CD4-positive, alpha-beta T cell (primary cell): ENCODE measurements around the gene PAQR8. TPM values are rescaled to one million over a fixed set of nuclear protein-coding genes. Genes with fewer than 3 reads are reported as not detected.
A peak's percentile ranks its signal among the peaks of the same experiment; 100 is the strongest.

ENCODE experiments used
- ATAC-seq: fragments of 200-7000 bp; cut with Tn5 transposase; one replicate; pipeline ENCODE4 v1.10.0; 2022; ENCODE audit warnings: mild to moderate bottlenecking; ENCODE audit not compliant: poor library complexity
- CTCF ChIA-PET: fragments of 350-600 bp; sonication (Branson Sonifier 250); formaldehyde crosslinking; loops from one replicate; lab custom pipeline; 2021; ENCODE audit warnings: antibody characterized with exemption, inconsistent platforms; lab: Charles Lee
- POLR2A ChIA-PET: fragments of 350-600 bp; sonication (Branson Sonifier 250); formaldehyde crosslinking; loops from one replicate; lab custom pipeline; 2021; ENCODE audit warnings: antibody characterized with exemption, inconsistent platforms; lab: Charles Lee
- DNase-seq, 14 experiments: peaks; one replicate each; pipeline ENCODE4 v3.0.0-alpha.2; 2013 to 2020; ENCODE audit warnings: mixed read lengths in 2 of 14
- H3K27ac ChIP-seq, 2 donors: one replicate each; pipeline versions ENCODE4 v1.5.1 to v1.7.0; 2013; ENCODE audit warnings: low read length in 2 of 2, low read depth in 1 of 2, mild to moderate bottlenecking in 1 of 2
- H3K27me3 ChIP-seq, 2 experiments: 1 replicate in 1 of 2; 2 replicates in 1 of 2; pipeline versions ENCODE4 v1.6.1 to v1.7.0; 2013; ENCODE audit warnings: low read length in 2 of 2, control low read depth in 1 of 2, mild to moderate bottlenecking in 1 of 2, moderate library complexity in 1 of 2; ENCODE audit not compliant: insufficient read depth in 2 of 2, control insufficient read depth in 1 of 2
- H3K36me3 ChIP-seq: one replicate; pipeline ENCODE4 v1.6.1; 2013; ENCODE audit warnings: low read length, control low read depth; ENCODE audit not compliant: insufficient read depth
- H3K4me1 ChIP-seq: one replicate; pipeline ENCODE4 v1.6.1; 2013; ENCODE audit warnings: low read length, control low read depth; ENCODE audit not compliant: insufficient read depth
- H3K4me3 ChIP-seq: one replicate; pipeline ENCODE4 v1.5.1; 2013; ENCODE audit warnings: mild to moderate bottlenecking, low read length, moderate library complexity
- H3K9me3 ChIP-seq, 2 experiments: 1 replicate in 1 of 2; 2 replicates in 1 of 2; pipeline versions ENCODE4 v1.6.1 to v1.7.0; 2013; ENCODE audit warnings: low read length in 2 of 2, mild to moderate bottlenecking in 2 of 2, control low read depth in 1 of 2, moderate library complexity in 1 of 2; ENCODE audit not compliant: control insufficient read depth in 1 of 2, insufficient read depth in 1 of 2
- H3K27ac Mint-ChIP-seq: one replicate; pipeline ENCODE4 v1.8.0; 2020; ENCODE audit warnings: mixed read lengths
- H3K27me3 Mint-ChIP-seq: one replicate; pipeline ENCODE4 v1.8.0; 2021; ENCODE audit warnings: mixed read lengths
- H3K36me3 Mint-ChIP-seq: one replicate; pipeline ENCODE4 v1.8.0; 2021; ENCODE audit warnings: low read depth, mixed read lengths
- H3K4me1 Mint-ChIP-seq: one replicate; pipeline ENCODE4 v1.8.0; 2021; ENCODE audit warnings: low read depth, mixed read lengths
- H3K4me3 Mint-ChIP-seq: one replicate; pipeline ENCODE4 v1.8.0; 2020; ENCODE audit warnings: mild to moderate bottlenecking, mixed read lengths
- H3K9me3 Mint-ChIP-seq: one replicate; pipeline ENCODE4 v1.8.0; 2020; ENCODE audit warnings: mixed read lengths
- intact Hi-C, 2 experiments: fragments of 100-400 bp; cut with DNase I in 1 of 2; cut with micrococcal nuclease in 1 of 2; formaldehyde crosslinking; loops; one replicate each; pipeline versions ENCODE4 v1.15.1 to v1.9.0; 2023 to 2025; cut with DNase I, micrococcal nuclease
- total RNA-seq, 174 experiments: library from RNA in 2 of 174; stranded (reverse) in 2 of 174; gene quantifications; one replicate each; pipeline ENCODE4 v1.2.3 and lab custom pipeline; 2021 to 2026
- TF ChIP-seq, protein P1 (sequence below): fragments of 200-600 bp; IDR thresholded peaks from one replicate; pipeline ENCODE4 v1.8.0; 2022; ENCODE audit warnings: antibody characterized with exemption, mild to moderate bottlenecking

PAQR8 gene
- total RNA-seq, 2 experiments from 2014 or later = 1.8 to 1.9 TPM

DNA sequence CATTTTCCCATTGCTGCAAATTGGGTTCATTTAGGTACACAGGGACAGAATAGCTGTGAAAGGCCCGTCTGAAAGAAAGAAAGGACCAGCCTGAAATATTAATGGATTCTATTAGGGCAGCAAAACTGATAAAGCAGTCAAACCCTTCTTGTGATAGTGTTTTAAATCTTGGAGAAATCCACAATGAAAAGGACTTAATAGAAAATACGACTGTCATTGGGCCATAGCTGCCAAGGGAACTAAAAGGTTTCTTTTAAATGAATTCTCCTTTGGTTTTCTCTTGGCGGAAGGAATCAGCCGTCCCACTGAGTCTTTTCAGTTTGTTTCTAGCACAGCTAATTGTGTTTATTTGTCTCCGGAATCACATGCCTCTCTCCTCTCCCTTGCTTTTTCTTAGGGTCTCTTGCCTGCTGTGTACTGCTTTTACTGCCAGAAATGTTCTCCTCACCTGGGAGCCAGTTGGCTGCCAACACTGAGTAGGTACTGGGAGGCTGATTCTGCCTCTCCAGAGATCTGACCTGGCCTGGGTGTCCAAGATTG is 11.3 kb downstream of the PAQR8 start:
- H3K4me1 Mint-ChIP-seq = peaks cover 90% of the 10 kb centered on the region

DNA sequence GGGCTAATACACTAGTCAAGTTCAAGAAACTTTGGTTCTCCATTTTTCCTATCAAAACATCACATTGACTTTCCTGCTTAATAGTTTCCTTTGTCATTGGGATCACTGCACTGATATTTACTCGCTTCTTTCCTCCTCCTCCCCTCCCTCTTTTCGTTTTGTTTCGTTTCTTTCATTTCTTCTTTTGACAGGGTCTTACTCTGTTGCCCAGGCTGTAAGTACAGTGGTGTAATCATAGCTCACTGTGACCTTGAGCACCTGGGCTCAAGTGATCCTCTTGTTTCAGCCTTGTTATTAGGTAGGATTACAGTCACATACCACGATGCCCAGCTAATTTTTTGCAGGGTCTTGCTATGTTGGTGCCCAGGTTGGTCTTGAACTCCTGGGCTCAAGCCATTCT is 12.3 kb downstream of the PAQR8 start:
- Histone ChIP-seq H3K27me3 (no peaks in the 10 kb centered on the region), H3K4me3 (no peak overlapping the region), H3K4me1 (peaks cover 35% of the 10 kb centered on the region), H3K36me3 (peaks cover 41% of the 10 kb centered on the region), H3K27ac (no peak overlapping the region), H3K9me3 (no peaks in the 10 kb centered on the region)
- H3K27me3 Mint-ChIP-seq = no peaks in the 10 kb centered on the region
- DNase-seq = no peak
- peak overlapping the region; percentile 80 for H3K27ac Mint-ChIP-seq
- TF ChIP-seq, protein P1, sequence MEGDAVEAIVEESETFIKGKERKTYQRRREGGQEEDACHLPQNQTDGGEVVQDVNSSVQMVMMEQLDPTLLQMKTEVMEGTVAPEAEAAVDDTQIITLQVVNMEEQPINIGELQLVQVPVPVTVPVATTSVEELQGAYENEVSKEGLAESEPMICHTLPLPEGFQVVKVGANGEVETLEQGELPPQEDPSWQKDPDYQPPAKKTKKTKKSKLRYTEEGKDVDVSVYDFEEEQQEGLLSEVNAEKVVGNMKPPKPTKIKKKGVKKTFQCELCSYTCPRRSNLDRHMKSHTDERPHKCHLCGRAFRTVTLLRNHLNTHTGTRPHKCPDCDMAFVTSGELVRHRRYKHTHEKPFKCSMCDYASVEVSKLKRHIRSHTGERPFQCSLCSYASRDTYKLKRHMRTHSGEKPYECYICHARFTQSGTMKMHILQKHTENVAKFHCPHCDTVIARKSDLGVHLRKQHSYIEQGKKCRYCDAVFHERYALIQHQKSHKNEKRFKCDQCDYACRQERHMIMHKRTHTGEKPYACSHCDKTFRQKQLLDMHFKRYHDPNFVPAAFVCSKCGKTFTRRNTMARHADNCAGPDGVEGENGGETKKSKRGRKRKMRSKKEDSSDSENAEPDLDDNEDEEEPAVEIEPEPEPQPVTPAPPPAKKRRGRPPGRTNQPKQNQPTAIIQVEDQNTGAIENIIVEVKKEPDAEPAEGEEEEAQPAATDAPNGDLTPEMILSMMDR = no peak
- ChIA-PET CTCF (interaction anchor here (2.9 kb wide), 1 partner anchor 26 kb away, joined by 9 read pairs; no protein-coding TSS in a partner anchor), POLR2A (interaction anchor here (1.3 to 9.0 kb wide), 5 partner anchors 12 to 26 kb away, joined by 4 to 83 read pairs (median 10); partner anchors contain the start of gene PAQR8)
- no peak for ATAC-seq
- intact Hi-C loops = no loop called here
- no peak overlapping the region for H3K4me3 Mint-ChIP-seq
- H3K4me1 Mint-ChIP-seq = peaks cover 85% of the 10 kb centered on the region
- peaks cover 50% of the 10 kb centered on the region for H3K36me3 Mint-ChIP-seq
- H3K9me3 Mint-ChIP-seq = peaks cover 7% of the 10 kb centered on the region

More for the DNA sequence above, 11.3 kb downstream of the PAQR8 start:
- Histone ChIP-seq H3K4me3 (no peak overlapping the region), H3K36me3 (peaks cover 50% of the 10 kb centered on the region), H3K9me3 (no peaks in the 10 kb centered on the region), H3K27ac (no peak overlapping the region), H3K27me3 (no peaks in the 10 kb centered on the region), H3K4me1 (peaks cover 33% of the 10 kb centered on the region)
- Mint-ChIP-seq H3K27ac (peak overlapping the region; percentile 80), H3K27me3 (no peaks in the 10 kb centered on the region), H3K9me3 (peaks cover 7% of the 10 kb centered on the region), H3K36me3 (peaks cover 55% of the 10 kb centered on the region), H3K4me3 (no peak overlapping the region)
- TF ChIP-seq, protein P1 = no peak
- ATAC-seq (no peak), DNase-seq (no peak)
- CTCF ChIA-PET = interaction anchor here (2.9 kb wide), 1 partner anchor 27 kb away, joined by 9 read pairs; no protein-coding TSS in a partner anchor
- intact Hi-C loops = no loop called here
- POLR2A ChIA-PET = interaction anchor here (3.2 to 9.0 kb wide), 2 partner anchors 11 to 15 kb away, joined by 19 to 83 read pairs; partner anchors contain the start of gene PAQR8

DNA sequence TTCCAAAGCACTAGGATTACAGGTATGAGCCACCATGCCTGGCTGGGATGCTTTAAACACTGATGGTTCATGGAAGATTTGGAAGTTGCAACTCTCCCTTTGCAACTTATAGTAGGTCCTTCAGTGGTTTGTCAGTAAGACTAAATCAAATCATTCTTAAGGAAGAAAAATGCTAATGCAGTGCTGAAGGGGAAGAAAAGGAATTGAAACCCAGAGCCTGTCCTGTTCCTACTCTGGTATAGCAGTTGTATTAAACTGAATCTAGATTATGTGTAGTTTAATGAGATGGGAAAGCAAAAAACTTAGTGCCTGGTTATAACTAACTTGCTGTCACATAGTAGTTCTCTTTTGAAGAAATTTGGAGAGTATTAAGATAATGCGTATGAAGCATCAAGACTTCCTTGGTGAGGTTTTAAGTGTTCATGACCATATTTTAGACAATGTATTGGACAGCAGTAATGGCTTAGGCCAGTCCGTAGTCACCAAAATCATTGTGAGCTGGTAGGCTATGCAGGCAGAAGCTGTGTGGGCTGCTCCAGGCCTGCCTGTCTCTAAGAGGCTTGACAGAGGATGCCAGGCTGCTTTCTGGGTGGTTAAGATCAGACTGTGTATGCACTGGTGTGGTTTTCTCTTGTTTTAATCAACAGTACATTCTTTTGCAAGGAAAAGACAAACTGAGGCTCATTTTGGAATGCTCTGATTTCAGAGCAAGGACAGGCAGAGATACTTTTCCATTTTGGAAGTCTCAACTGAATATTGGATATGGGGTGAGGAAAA is 14.0 kb downstream of the PAQR8 start:
- intact Hi-C loops = loop anchor here in 1 of 2 experiments (2.0 kb wide), 2 partner anchors 13 to 15 kb away; partner anchors contain the start of gene PAQR8
- H3K4me1 Mint-ChIP-seq = peaks cover 83% of the 10 kb centered on the region
- Histone ChIP-seq H3K4me1 (peaks cover 37% of the 10 kb centered on the region), H3K4me3 (no peak overlapping the region), H3K9me3 (no peaks in the 10 kb centered on the region), H3K27me3 (no peaks in the 10 kb centered on the region), H3K27ac (peak overlapping the region; percentile 25 to 45), H3K36me3 (peaks cover 39% of the 10 kb centered on the region)
- H3K27me3 Mint-ChIP-seq = no peaks in the 10 kb centered on the region
- TF ChIP-seq, protein P1 = no peak
- H3K27ac Mint-ChIP-seq = peak overlapping the region; percentile 80
- DNase-seq (peak in 7 of 14 experiments; percentile 17 to 54 (median 33)), ATAC-seq (peak; percentile 79)
- ChIA-PET CTCF (interaction anchor here (1.1 to 2.9 kb wide), 4 partner anchors 11 to 24 kb away, joined by 5 to 9 read pairs (median 6); partner anchors contain the start of gene PAQR8), POLR2A (interaction anchor here (0.9 to 9.0 kb wide), 9 partner anchors 10 to 91 kb away, joined by 3 to 83 read pairs (median 8); partner anchors contain the start of genes MCM3 and PAQR8)
- H3K4me3 Mint-ChIP-seq = peak overlapping the region; percentile 46
- peaks cover 46% of the 10 kb centered on the region for H3K36me3 Mint-ChIP-seq
- peaks cover 7% of the 10 kb centered on the region for H3K9me3 Mint-ChIP-seq
